Mesendoderm (in vitro differentiated cells): ENCODE results near the gene CAST.
"Not testable (repeated sequence)": the region's sequence is repeated elsewhere in the genome, so short reads cannot be mapped to it uniquely, and the experiment has no call there.

Experiments
- DNase-seq: peaks from one replicate; pipeline ENCODE4 v3.0.0; 2013
- H2AK5ac ChIP-seq: 2 replicates; pipeline ENCODE4 v1.6.1; 2013; ENCODE audit warnings: low read length, inconsistent platforms
- H2BK120ac ChIP-seq: 2 replicates; pipeline ENCODE4 v1.6.1; 2013; ENCODE audit warnings: low read depth, mild to moderate bottlenecking, low read length, moderate library complexity, mixed read lengths
- H2BK15ac ChIP-seq: replicated peaks from 2 replicates; pipeline ENCODE4 v1.6.1; 2013; ENCODE audit warnings: low read depth, mild to moderate bottlenecking, moderate library complexity
- H2BK5ac ChIP-seq: 2 replicates; pipeline ENCODE4 v1.6.1; 2013; ENCODE audit warnings: low read length, inconsistent platforms
- H3K18ac ChIP-seq: 2 replicates; pipeline ENCODE4 v1.6.1; 2013; ENCODE audit warnings: mild to moderate bottlenecking, low read length, mixed read lengths
- H3K23ac ChIP-seq: one replicate; pipeline ENCODE4 v1.6.1; 2013; ENCODE audit warnings: low read length
- H3K27ac ChIP-seq: 2 replicates; pipeline ENCODE4 v1.5.1; 2013; ENCODE audit warnings: low read depth, mild to moderate bottlenecking, inconsistent platforms, low read length, moderate library complexity
- H3K27me3 ChIP-seq: 2 replicates; pipeline ENCODE4 v1.6.1; 2013; ENCODE audit warnings: low read length, control low read depth, mild to moderate bottlenecking, inconsistent platforms; ENCODE audit not compliant: insufficient read depth, poor library complexity
- H3K36me3 ChIP-seq: 2 replicates; pipeline ENCODE4 v1.6.1; 2013; ENCODE audit warnings: low read length, inconsistent platforms; ENCODE audit not compliant: control insufficient read depth, insufficient read depth
- H3K4ac ChIP-seq: one replicate; pipeline ENCODE4 v1.6.1; 2013; ENCODE audit warnings: low read depth, mild to moderate bottlenecking, low read length, moderate library complexity
- H3K4me1 ChIP-seq: 2 replicates; pipeline ENCODE4 v1.6.1; 2013; ENCODE audit warnings: low read depth, low read length, inconsistent platforms; ENCODE audit not compliant: control insufficient read depth
- H3K4me2 ChIP-seq: 2 replicates; pipeline ENCODE4 v1.6.1; 2013; ENCODE audit warnings: low read length
- H3K4me3 ChIP-seq: 2 replicates; pipeline ENCODE4 v1.5.1; 2013; ENCODE audit warnings: mild to moderate bottlenecking, low read length
- H3K56ac ChIP-seq: one replicate; pipeline ENCODE4 v1.6.1; 2013; ENCODE audit warnings: low read length
- H3K79me1 ChIP-seq: 2 replicates; pipeline ENCODE4 v1.6.1; 2013; ENCODE audit warnings: low read length, inconsistent platforms
- H3K79me2 ChIP-seq: 2 replicates; pipeline ENCODE4 v1.6.1; 2013; ENCODE audit warnings: mild to moderate bottlenecking, low read length; ENCODE audit not compliant: control insufficient read depth, insufficient read depth
- H3K9ac ChIP-seq: 2 replicates; pipeline ENCODE4 v1.6.1; 2013; ENCODE audit warnings: low read length, inconsistent platforms
- H4K5ac ChIP-seq: one replicate; pipeline ENCODE4 v1.6.1; 2013; ENCODE audit warnings: low read length
- H4K8ac ChIP-seq: one replicate; pipeline ENCODE4 v1.6.1; 2013; ENCODE audit warnings: low read depth, mild to moderate bottlenecking, control low read depth, low read length, moderate library complexity
- WGBS: extraction: QIAGEN DNeasy Blood & Tissue Kit; methylation state at CpG from one replicate; pipeline ENCODE4 v1.1.7; 2013; ENCODE audit warnings: low lambda C conversion rate, missing lambda C conversion rate; ENCODE audit not compliant: insufficient coverage; ENCODE audit errors: extremely low coverage; 5-methylcytosine and 5-hydroxymethylcytosine counted together

The CAST gene

GRCh38 chr5:96790961-96791504, 128.9 kb downstream of the CAST start:
- Histone ChIP-seq H3K79me2 (no peaks in the 10 kb centered on the region), H3K36me3 (no peaks in the 10 kb centered on the region)

GRCh38 chr5:96794757-96795156, 132.6 kb downstream of the CAST start:
- Histone ChIP-seq H3K27me3 (no peaks in the 10 kb centered on the region), H4K8ac (no peak overlapping the region), H3K79me2 (no peaks in the 10 kb centered on the region), H2BK15ac (no peak overlapping the region), H3K27ac (no peak overlapping the region), H4K5ac (no peak overlapping the region), H3K56ac (no peak overlapping the region), H2BK5ac (no peak overlapping the region), H3K18ac (no peak overlapping the region), H3K4ac (no peak overlapping the region), H2BK120ac (no peak overlapping the region), H2AK5ac (no peak overlapping the region), H3K4me3 (no peak overlapping the region), H3K9ac (no peak overlapping the region), H3K4me1 (no peaks in the 10 kb centered on the region), H3K23ac (no peak overlapping the region), H3K79me1 (no peaks in the 10 kb centered on the region), H3K4me2 (no peak overlapping the region), H3K36me3 (no peaks in the 10 kb centered on the region)
- no CpG with 5 or more reads among the region's 3 CpGs for WGBS
- no peak for DNase-seq

More at GRCh38 chr5:96790961-96791504, 128.9 kb downstream of the CAST start:
- Histone ChIP-seq H4K5ac (no peak overlapping the region), H2BK5ac (no peak overlapping the region), H3K4ac (no peak overlapping the region), H3K56ac (no peak overlapping the region), H3K27me3 (no peaks in the 10 kb centered on the region), H4K8ac (no peak overlapping the region), H3K9ac (no peak overlapping the region), H3K27ac (no peak overlapping the region), H3K4me1 (no peaks in the 10 kb centered on the region), H2BK120ac (no peak overlapping the region), H3K18ac (no peak overlapping the region), H2AK5ac (no peak overlapping the region), H3K23ac (no peak overlapping the region), H2BK15ac (no peak overlapping the region), H3K79me1 (no peaks in the 10 kb centered on the region), H3K4me3 (no peak overlapping the region), H3K4me2 (no peak overlapping the region)
- DNase-seq: no peak
- WGBS: no CpG with 5 or more reads among the region's 3 CpGs

GRCh38 chr5:96795626-96796025, 133.4 kb downstream of the CAST start:
- no CpG with 5 or more reads among the region's 2 CpGs for WGBS
- no peak overlapping the region for H2AK5ac ChIP-seq
- H3K79me1 ChIP-seq: no peaks in the 10 kb centered on the region
- no peak overlapping the region for H3K56ac ChIP-seq
- no peaks in the 10 kb centered on the region for H3K36me3 ChIP-seq
- H3K4me1 ChIP-seq: no peaks in the 10 kb centered on the region
- no peak overlapping the region for H3K4ac ChIP-seq
- no peaks in the 10 kb centered on the region for H3K79me2 ChIP-seq
- H3K4me2 ChIP-seq: no peak overlapping the region
- H4K8ac ChIP-seq: no peak overlapping the region
- no peak overlapping the region for H2BK120ac ChIP-seq
- no peak overlapping the region for H2BK15ac ChIP-seq
- H3K18ac ChIP-seq: no peak overlapping the region
- DNase-seq: no peak
- no peaks in the 10 kb centered on the region for H3K27me3 ChIP-seq
- no peak overlapping the region for H3K23ac ChIP-seq
- no peak overlapping the region for H3K4me3 ChIP-seq
- no peak overlapping the region for H3K27ac ChIP-seq
- H3K9ac ChIP-seq: no peak overlapping the region
- no peak overlapping the region for H2BK5ac ChIP-seq
- no peak overlapping the region for H4K5ac ChIP-seq

- no peaks in the 10 kb centered on the region for H3K79me1 ChIP-seq
- no CpG with 5 or more reads among the region's 2 CpGs for WGBS
- no peak overlapping the region for H2AK5ac ChIP-seq
- no peak overlapping the region for H3K4me3 ChIP-seq
- no peak overlapping the region for H3K56ac ChIP-seq
- no peak overlapping the region for H3K9ac ChIP-seq
- H3K36me3 ChIP-seq: no peaks in the 10 kb centered on the region
- H3K18ac ChIP-seq: no peak overlapping the region
- no peak overlapping the region for H4K8ac ChIP-seq
- H4K5ac ChIP-seq: no peak overlapping the region
- H3K27me3 ChIP-seq: no peaks in the 10 kb centered on the region
- no peak overlapping the region for H3K4ac ChIP-seq
- no peak overlapping the region for H3K4me2 ChIP-seq
- H3K79me2 ChIP-seq: no peaks in the 10 kb centered on the region
- no peak overlapping the region for H3K23ac ChIP-seq
- H2BK5ac ChIP-seq: no peak overlapping the region
- no peak overlapping the region for H2BK15ac ChIP-seq
- no peak overlapping the region for H2BK120ac ChIP-seq
- no peak for DNase-seq
- no peaks in the 10 kb centered on the region for H3K4me1 ChIP-seq
- no peak overlapping the region for H3K27ac ChIP-seq
Measured at GRCh38 chr5:96796434-96796833, 134.3 kb downstream of the CAST start.

GRCh38 chr5:96801718-96802117, 139.5 kb downstream of the CAST start:
- not testable (repeated sequence) for H3K18ac ChIP-seq, H3K9ac ChIP-seq, H3K27me3 ChIP-seq, DNase-seq, H3K4ac ChIP-seq, H3K4me3 ChIP-seq, H2AK5ac ChIP-seq, H4K5ac ChIP-seq, H4K8ac ChIP-seq, H3K79me1 ChIP-seq, H3K23ac ChIP-seq, H3K27ac ChIP-seq, H3K56ac ChIP-seq, H2BK5ac ChIP-seq, H2BK120ac ChIP-seq, H2BK15ac ChIP-seq, H3K79me2 ChIP-seq, H3K4me1 ChIP-seq, H3K4me2 ChIP-seq, H3K36me3 ChIP-seq
- no CpG with 5 or more reads among the region's 11 CpGs for WGBS

GRCh38 chr5:96807075-96807654, 145.0 kb downstream of the CAST start:
- no CpG with 5 or more reads among the region's 37 CpGs for WGBS
- H3K27ac ChIP-seq: peak overlapping the region; percentile 88
- H4K5ac ChIP-seq: no peak overlapping the region
- peak overlapping the region; percentile 84 for H3K9ac ChIP-seq
- H2BK15ac ChIP-seq: no peak overlapping the region
- peak overlapping the region; percentile 70 for H4K8ac ChIP-seq
- peak; percentile 60 for DNase-seq
- H3K18ac ChIP-seq: peak overlapping the region; percentile 86
- H3K4ac ChIP-seq: peak overlapping the region; percentile 73
- H3K36me3 ChIP-seq: no peaks in the 10 kb centered on the region
- H3K4me3 ChIP-seq: peak overlapping the region; percentile 29
- no peaks in the 10 kb centered on the region for H3K79me2 ChIP-seq
- no peak overlapping the region for H3K23ac ChIP-seq
- H2BK120ac ChIP-seq: peak overlapping the region; percentile 48
- H3K56ac ChIP-seq: peak overlapping the region; percentile 94
- H3K27me3 ChIP-seq: no peaks in the 10 kb centered on the region
- H3K4me2 ChIP-seq: peak overlapping the region; percentile 55
- H2AK5ac ChIP-seq: no peak overlapping the region
- H2BK5ac ChIP-seq: no peak overlapping the region
- peaks cover 1% of the 10 kb centered on the region for H3K4me1 ChIP-seq
- H3K79me1 ChIP-seq: no peaks in the 10 kb centered on the region
